ENCODE data around the gene PACSIN1. TPM values are rescaled to one million over a fixed set of nuclear protein-coding genes. Genes with fewer than 3 reads are reported as not detected.

PACSIN1 gene
- total RNA-seq, 4 donors from 2014 or later = 0.08 to 0.42 (median 0.10) TPM; not detected in 1

- WGBS, 2 donors = 86 to 98% methylated on average over 4 of the region's 4 CpGs
- intact Hi-C loops (cut with DNase I; ENCODE audit: low total_unique reads) = no loop called here
- H3K4me3 ChIP-seq (ENCODE audit: low read depth, poor library complexity, severe bottlenecking) = no peak overlapping the region
- no peak for TF ChIP-seq POLR2A (IDR thresholded peaks at IDR 0.05)
- TF ChIP-seq, protein P1, sequence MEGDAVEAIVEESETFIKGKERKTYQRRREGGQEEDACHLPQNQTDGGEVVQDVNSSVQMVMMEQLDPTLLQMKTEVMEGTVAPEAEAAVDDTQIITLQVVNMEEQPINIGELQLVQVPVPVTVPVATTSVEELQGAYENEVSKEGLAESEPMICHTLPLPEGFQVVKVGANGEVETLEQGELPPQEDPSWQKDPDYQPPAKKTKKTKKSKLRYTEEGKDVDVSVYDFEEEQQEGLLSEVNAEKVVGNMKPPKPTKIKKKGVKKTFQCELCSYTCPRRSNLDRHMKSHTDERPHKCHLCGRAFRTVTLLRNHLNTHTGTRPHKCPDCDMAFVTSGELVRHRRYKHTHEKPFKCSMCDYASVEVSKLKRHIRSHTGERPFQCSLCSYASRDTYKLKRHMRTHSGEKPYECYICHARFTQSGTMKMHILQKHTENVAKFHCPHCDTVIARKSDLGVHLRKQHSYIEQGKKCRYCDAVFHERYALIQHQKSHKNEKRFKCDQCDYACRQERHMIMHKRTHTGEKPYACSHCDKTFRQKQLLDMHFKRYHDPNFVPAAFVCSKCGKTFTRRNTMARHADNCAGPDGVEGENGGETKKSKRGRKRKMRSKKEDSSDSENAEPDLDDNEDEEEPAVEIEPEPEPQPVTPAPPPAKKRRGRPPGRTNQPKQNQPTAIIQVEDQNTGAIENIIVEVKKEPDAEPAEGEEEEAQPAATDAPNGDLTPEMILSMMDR (IDR thresholded peaks at IDR 0.05) = no peak
- no peak for DNase-seq (ENCODE audit: low spot score in 2 of 2)
Observed at GRCh38 chr6:34581561-34581920, 115.7 kb downstream of the PACSIN1 start.

DNA sequence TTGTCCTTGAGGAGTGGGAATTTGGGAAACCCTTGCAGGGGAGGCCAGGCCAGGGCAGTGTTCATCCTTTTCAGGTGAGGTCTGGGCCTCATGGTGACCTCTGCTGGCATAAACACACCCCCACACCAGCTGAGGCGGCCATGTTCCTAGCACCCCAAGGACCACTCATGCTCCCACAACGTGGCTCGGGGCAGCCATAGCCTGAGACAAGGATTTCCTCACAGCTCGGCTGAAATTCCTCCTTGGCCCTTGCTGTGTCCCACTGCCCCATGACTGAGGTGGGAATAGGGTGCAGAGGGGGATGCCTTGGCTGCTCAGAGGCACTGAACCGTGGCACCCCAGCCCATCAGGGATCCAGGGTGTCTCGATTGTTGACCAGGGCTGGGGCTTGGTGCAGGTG is 117.6 kb downstream of the PACSIN1 start:
- TF ChIP-seq, protein P1 (IDR thresholded peaks at IDR 0.05) = no peak
- no peak for TF ChIP-seq POLR2A (IDR thresholded peaks at IDR 0.05)
- H3K4me3 ChIP-seq (ENCODE audit: low read depth, poor library complexity, severe bottlenecking) = no peak overlapping the region
- no peak for DNase-seq (ENCODE audit: low spot score in 2 of 2)
- intact Hi-C loops (cut with DNase I; ENCODE audit: low total_unique reads) = no loop called here
- 83 to 87% methylated on average over 6 of the region's 6 CpGs for WGBS, 2 donors

- WGBS, 2 donors = 79 to 81% methylated on average over 5 of the region's 5 CpGs
- DNase-seq (ENCODE audit: low spot score in 2 of 2) = no peak
- TF ChIP-seq, protein P1 (IDR thresholded peaks at IDR 0.05) = no peak
- TF ChIP-seq POLR2A (IDR thresholded peaks at IDR 0.05) = no peak
- intact Hi-C loops (cut with DNase I; ENCODE audit: low total_unique reads) = no loop called here
- no peak overlapping the region for H3K4me3 ChIP-seq (ENCODE audit: low read depth, poor library complexity, severe bottlenecking)
Observed at GRCh38 chr6:34583861-34584604, 118.2 kb downstream of the PACSIN1 start.

- TF ChIP-seq POLR2A (IDR thresholded peaks at IDR 0.05) = no peak
- TF ChIP-seq, protein P1 (IDR thresholded peaks at IDR 0.05) = no peak
- WGBS, 2 donors = 89 to 97% methylated on average over 9 of the region's 9 CpGs
- intact Hi-C loops (cut with DNase I; ENCODE audit: low total_unique reads) = no loop called here
- H3K4me3 ChIP-seq (ENCODE audit: low read depth, poor library complexity, severe bottlenecking) = no peak overlapping the region
- DNase-seq (ENCODE audit: low spot score in 2 of 2) = no peak
Observed at GRCh38 chr6:34584694-34585093, 118.8 kb downstream of the PACSIN1 start.

Other genes starting within 250 kb of the PACSIN1 start
- 100 to 1,000 TPM; 134 to 188 (median 167) TPM for gene HMGA1, start 229.2 kb upstream of the PACSIN1 start, total RNA-seq
- 10 to 100 TPM; 34.3 to 92.2 (median 57.1) TPM for gene SMIM29, start 217.1 kb upstream of the PACSIN1 start, total RNA-seq
- gene NUDT3, start 73.4 kb upstream of the PACSIN1 start, total RNA-seq = 10 to 100 TPM in 3 of 4 donors, 1 to 10 TPM in 1; 10.0 to 29.1 (median 19.9) TPM
- gene RPS10, start 40.0 kb upstream of the PACSIN1 start, total RNA-seq = 1,000 to 10,000 TPM; 2,250 to 4,289 (median 3,665) TPM
- 10 to 100 TPM in 3 of 4 donors, 1 to 10 TPM in 1; 9.1 to 47.9 (median 28.7) TPM for gene SPDEF, start 90.3 kb downstream of the PACSIN1 start, total RNA-seq
- gene ILRUN, start 230.7 kb downstream of the PACSIN1 start, total RNA-seq = 10 to 100 TPM; 60.2 to 65.4 (median 62.9) TPM